Caco-2 (cell line): Measurements from ENCODE around the gene PRR23C. TPM values are rescaled to one million over a fixed set of nuclear protein-coding genes. Genes with fewer than 3 reads are reported as not detected.

Experiments used
- BruUV-seq: library from RNA; stranded (reverse); fragments of 400-500 nt; replicated peaks from 2 replicates; lab custom pipeline; 2021; lab: Mats Ljungman, UMichigan
- CTCF ChIA-PET: fragments of 300-600 bp; sonication (Branson Sonifier 250); formaldehyde crosslinking; loops from one replicate; lab custom pipeline; 2022; ENCODE audit warnings: antibody characterized with exemption; lab: Charles Lee
- POLR2A ChIA-PET: fragments of 300-600 bp; sonication (Branson Sonifier 250); formaldehyde crosslinking; loops from one replicate; lab custom pipeline; 2022; ENCODE audit warnings: antibody characterized with exemption; lab: Charles Lee
- DNase-seq, 2 experiments: peaks; one replicate each; pipeline versions ENCODE4 v3.0.0 to v3.0.0-alpha.2; 2020 to 2022
- H3K27me3 ChIP-seq: replicated peaks from 2 replicates; pipeline ENCODE4 v1.6.0; 2011; ENCODE audit warnings: low read length; ENCODE audit not compliant: control insufficient read depth, insufficient read depth
- H3K36me3 ChIP-seq: 2 replicates; pipeline ENCODE4 v1.5.1; 2011; ENCODE audit warnings: low read length; ENCODE audit not compliant: control insufficient read depth, insufficient read depth
- H3K4me1 ChIP-seq: fragments of 250-450 bp; sonication (Bioruptor Pico); 2 replicates; pipeline ENCODE4 v1.5.1; 2020; ENCODE audit warnings: mild to moderate bottlenecking
- H3K4me3 ChIP-seq: 2 replicates; pipeline ENCODE4 v1.5.1; 2011; ENCODE audit warnings: low read depth, mild to moderate bottlenecking, control low read depth, low read length
- H3K9me3 ChIP-seq: fragments of 250-450 bp; sonication (Bioruptor Pico); 2 replicates; pipeline ENCODE4 v1.5.1; 2020; ENCODE audit warnings: mild to moderate bottlenecking, moderate library complexity
- H3K27ac Mint-ChIP-seq: one replicate; pipeline ENCODE4 v1.8.0; 2022; ENCODE audit warnings: mixed read lengths; ENCODE audit not compliant: unreplicated experiment
- H3K27me3 Mint-ChIP-seq: one replicate; pipeline ENCODE4 v1.8.0; 2022; ENCODE audit warnings: mixed read lengths; ENCODE audit not compliant: insufficient read depth, unreplicated experiment
- H3K36me3 Mint-ChIP-seq: one replicate; pipeline ENCODE4 v1.8.0; 2022; ENCODE audit warnings: mild to moderate bottlenecking, mixed read lengths; ENCODE audit not compliant: insufficient read depth, unreplicated experiment
- H3K4me1 Mint-ChIP-seq: one replicate; pipeline ENCODE4 v1.8.0; 2022; ENCODE audit warnings: low read depth, mixed read lengths; ENCODE audit not compliant: unreplicated experiment
- H3K4me3 Mint-ChIP-seq: one replicate; pipeline ENCODE4 v1.8.0; 2022; ENCODE audit warnings: mild to moderate bottlenecking, moderate library complexity, mixed read lengths; ENCODE audit not compliant: unreplicated experiment
- H3K9me3 Mint-ChIP-seq: one replicate; pipeline ENCODE4 v1.8.0; 2022; ENCODE audit warnings: mixed read lengths; ENCODE audit not compliant: unreplicated experiment
- CTCF ChIP-seq, 2 experiments: fragments of 200-600 bp in 1 of 2; IDR thresholded peaks; 1 replicate in 1 of 2; 2 replicates in 1 of 2; pipeline versions ENCODE4 v1.5.1 to v1.8.0; 2011 to 2022; ENCODE audit warnings: antibody characterized with exemption in 1 of 2, control low read depth in 1 of 2, inconsistent platforms in 1 of 2, low read depth in 1 of 2, low read length in 1 of 2, mild to moderate bottlenecking in 1 of 2, moderate library complexity in 1 of 2; ENCODE audit not compliant: insufficient read depth in 1 of 2, severe bottlenecking in 1 of 2, unreplicated experiment in 1 of 2
- intact Hi-C: fragments of 100-400 bp; cut with micrococcal nuclease; formaldehyde crosslinking; loops from one replicate; pipeline ENCODE4 v1.10.0; 2022; ENCODE audit not compliant: unreplicated experiment
- total RNA-seq: library from RNA; stranded (reverse); gene quantifications from 2 replicates; pipeline ENCODE4 v1.2.3, GENCODE V29; 2022

PRR23C gene
- total RNA-seq, 1 experiment from 2014 or later, result not detected

- H3K27ac Mint-ChIP-seq, result no peak overlapping the region
- no peaks in the 10 kb centered on the region for H3K4me1 Mint-ChIP-seq
- peaks cover 28% of the 10 kb centered on the region for H3K27me3 Mint-ChIP-seq
Observed at GRCh38 chr3:138995706-138996105, 49.0 kb downstream of the PRR23C start.

More at GRCh38 chr3:138995706-138996105, 49.0 kb downstream of the PRR23C start:
- intact Hi-C loops, result no loop called here
- no peaks in the 10 kb centered on the region for H3K36me3 ChIP-seq
- no peak for TF ChIP-seq CTCF (IDR thresholded peaks at IDR 0.05; ENCODE audit: insufficient read depth in 1 of 2, low read depth in 1 of 2, low read length in 1 of 2, severe bottlenecking in 1 of 2, unreplicated experiment in 1 of 2)
- DNase-seq, result no peak
- no peaks in the 10 kb centered on the region for H3K27me3 ChIP-seq
- H3K9me3 ChIP-seq, result no peaks in the 10 kb centered on the region
- no TSS peak for BruUV-seq
- no peaks in the 10 kb centered on the region for H3K4me1 ChIP-seq
- ChIA-PET POLR2A (no interaction called here), CTCF (no interaction called here)
- H3K4me3 ChIP-seq, result no peak overlapping the region
- no peaks in the 10 kb centered on the region for H3K36me3 Mint-ChIP-seq
- no peaks in the 10 kb centered on the region for H3K9me3 Mint-ChIP-seq
- H3K4me3 Mint-ChIP-seq, result no peak overlapping the region

Other genes starting within 250 kb of the PRR23C start
- 29.7 and 31.5 TPM in 2 replicates for gene PIK3CB, start 210.0 kb downstream of the PRR23C start, total RNA-seq
- gene FOXL2, start 97.8 kb downstream of the PRR23C start, total RNA-seq, result 1.4 and 1.8 TPM in 2 replicates
- 2.0 and 2.2 TPM in 2 replicates for gene FOXL2NB, start 97.7 kb downstream of the PRR23C start, total RNA-seq
- gene PRR23A, start 38.6 kb downstream of the PRR23C start, total RNA-seq, result not detected in 2 replicates
- not detected in 2 replicates for gene PRR23B, start 24.0 kb downstream of the PRR23C start, total RNA-seq